AG09309 (cell line): ENCODE measurements around the gene APOL1.
"Not testable (repeated sequence)": the region's sequence is repeated elsewhere in the genome, so short reads cannot be mapped to it uniquely, and the experiment has no call there.

ENCODE experiments used
- DNase-seq: peaks from one replicate; pipeline ENCODE4 v3.0.0-alpha.2; 2010; ENCODE audit warnings: low read depth
- H3K4me3 ChIP-seq: 2 replicates; pipeline ENCODE4 v1.5.1; 2011; ENCODE audit warnings: mild to moderate bottlenecking, low read depth, low read length, moderate library complexity; ENCODE audit not compliant: control insufficient read depth
- CTCF ChIP-seq: IDR thresholded peaks from 2 replicates; pipeline ENCODE4 v1.5.1; 2011; ENCODE audit warnings: mild to moderate bottlenecking, low read depth, low read length, inconsistent platforms; ENCODE audit not compliant: insufficient read depth, control insufficient read depth; ENCODE audit errors: missing control alignments

The APOL1 gene

GRCh38 chr22:36253523-36254490 is 874 bp downstream of the APOL1 start:
- H3K4me3 ChIP-seq: no peak overlapping the region; the same call in 1 of the 2 replicates
- TF ChIP-seq CTCF: no peak
- DNase-seq: no peak

- H3K4me3 ChIP-seq, DNase-seq: not testable (repeated sequence)
These were observed 2.6 kb downstream of the APOL1 start for GRCh38 chr22:36255572-36255971.

- no peak for TF ChIP-seq CTCF
- no peak overlapping the region for H3K4me3 ChIP-seq
- no peak for DNase-seq
These were observed 3.5 kb downstream of the APOL1 start for GRCh38 chr22:36256478-36256877.

GRCh38 chr22:36257308-36257707 is 4.4 kb downstream of the APOL1 start:
- H3K4me3 ChIP-seq: no peak overlapping the region
- no peak for TF ChIP-seq CTCF
- DNase-seq: no peak

DNA sequence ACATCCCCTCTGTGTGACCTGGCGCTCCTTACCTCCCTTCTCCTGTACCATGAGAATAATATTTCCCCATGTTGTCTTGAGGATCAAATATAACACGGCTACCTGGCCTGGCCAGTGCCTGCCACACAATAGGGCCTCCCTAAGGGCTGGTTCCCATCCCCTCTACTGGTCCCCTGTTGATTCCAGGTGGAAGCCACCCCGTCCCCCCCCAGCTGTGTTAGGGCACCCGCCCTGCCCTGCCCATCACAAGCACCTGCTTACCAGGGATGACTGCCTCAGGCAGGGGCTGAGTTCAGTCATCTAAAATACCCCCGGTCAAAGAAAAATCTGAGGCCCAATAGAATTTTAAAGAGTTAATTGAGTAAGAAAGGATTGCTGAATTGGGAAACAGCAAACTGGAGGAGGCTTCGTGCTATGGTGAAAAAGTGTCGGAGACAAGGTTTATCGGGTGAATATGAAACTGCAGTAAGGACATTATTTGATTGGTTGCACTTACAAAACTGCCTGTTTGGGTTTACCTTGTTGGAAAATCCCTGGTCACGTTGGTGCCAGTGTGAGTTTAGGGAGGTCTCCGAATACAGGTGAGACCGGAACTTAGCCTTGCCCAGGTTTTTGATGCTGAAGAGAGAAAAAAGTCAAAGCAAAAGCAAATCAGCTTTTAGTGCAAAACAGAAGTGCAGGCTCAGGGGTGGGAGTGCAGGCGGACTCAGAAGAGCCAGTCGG is 5.2 kb downstream of the APOL1 start:
- no peak for TF ChIP-seq CTCF
- H3K4me3 ChIP-seq: no peak overlapping the region
- no peak for DNase-seq

DNA sequence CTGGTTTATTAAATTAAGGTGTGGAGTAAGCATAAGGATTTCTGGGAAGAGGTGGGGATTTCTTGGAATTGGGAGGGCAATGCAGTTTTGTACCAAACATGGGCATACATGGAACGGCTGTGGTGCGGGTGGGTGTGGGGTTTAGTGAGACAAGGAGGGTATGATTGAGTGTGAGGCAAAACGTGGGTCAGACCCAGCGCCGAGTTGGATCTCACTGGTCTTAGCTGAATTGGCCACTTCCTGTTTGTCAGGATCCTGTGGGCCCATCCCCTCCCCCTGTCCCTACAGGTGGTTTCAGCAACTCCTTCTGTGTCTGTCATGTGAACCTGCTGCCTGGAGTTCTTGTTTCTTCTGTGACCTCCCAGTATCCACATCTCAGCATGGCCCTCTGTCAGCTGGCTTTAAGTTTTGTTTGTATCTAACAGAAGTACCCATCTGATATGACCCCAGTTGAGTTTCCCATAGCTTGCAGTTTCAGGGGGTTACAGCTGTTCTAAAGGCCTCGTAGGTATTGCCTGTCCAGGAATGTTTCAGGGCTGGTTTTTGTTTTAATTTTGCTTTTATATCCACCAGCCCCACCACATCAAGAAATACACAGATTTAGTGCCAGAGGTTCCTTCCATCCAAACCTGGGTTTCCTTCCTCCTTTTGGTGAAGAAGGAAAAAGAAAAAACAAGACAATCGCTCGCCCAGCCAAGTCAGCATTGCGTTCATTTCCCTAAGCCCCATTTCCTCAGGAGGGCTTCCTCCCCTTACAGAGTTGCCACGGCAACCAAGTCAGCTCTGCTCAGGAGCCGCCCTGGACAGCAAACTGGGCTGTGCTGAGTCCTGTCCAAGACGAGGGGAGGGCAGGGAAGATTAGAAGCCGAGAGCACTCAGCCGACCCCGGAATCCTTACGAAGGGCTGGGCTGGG is 6.0 kb downstream of the APOL1 start:
- no peak for TF ChIP-seq CTCF
- H3K4me3 ChIP-seq: no peak overlapping the region
- no peak for DNase-seq
